Gastroesophageal sphincter (tissue), 3 donors: Measurements from ENCODE around the gene TANGO6.

ENCODE experiments used
- POLR2A ChIP-seq, 2 donors: fragments of 450-650 bp; IDR thresholded peaks; one replicate each; pipeline ENCODE4 v1.6.1; 2017; ENCODE audit warnings: antibody characterized with exemption in 2 of 2, mild to moderate bottlenecking in 2 of 2, moderate library complexity in 1 of 2
- POLR2AphosphoS5 ChIP-seq: sonication (generic); formaldehyde crosslinking; IDR thresholded peaks from one replicate; pipeline ENCODE4 v1.6.1; 2017; ENCODE audit warnings: antibody characterized with exemption
- TF ChIP-seq, protein P1 (sequence below), 4 experiments: fragments of 200-600 bp in 2 of 4; fragments of 450-650 bp in 2 of 4; sonication (generic) in 1 of 4; IDR thresholded peaks; one replicate each; pipeline ENCODE4 v1.5.1; 2017 to 2019; ENCODE audit warnings: antibody characterized with exemption in 4 of 4, mild to moderate bottlenecking in 2 of 4, moderate library complexity in 2 of 4

DNA sequence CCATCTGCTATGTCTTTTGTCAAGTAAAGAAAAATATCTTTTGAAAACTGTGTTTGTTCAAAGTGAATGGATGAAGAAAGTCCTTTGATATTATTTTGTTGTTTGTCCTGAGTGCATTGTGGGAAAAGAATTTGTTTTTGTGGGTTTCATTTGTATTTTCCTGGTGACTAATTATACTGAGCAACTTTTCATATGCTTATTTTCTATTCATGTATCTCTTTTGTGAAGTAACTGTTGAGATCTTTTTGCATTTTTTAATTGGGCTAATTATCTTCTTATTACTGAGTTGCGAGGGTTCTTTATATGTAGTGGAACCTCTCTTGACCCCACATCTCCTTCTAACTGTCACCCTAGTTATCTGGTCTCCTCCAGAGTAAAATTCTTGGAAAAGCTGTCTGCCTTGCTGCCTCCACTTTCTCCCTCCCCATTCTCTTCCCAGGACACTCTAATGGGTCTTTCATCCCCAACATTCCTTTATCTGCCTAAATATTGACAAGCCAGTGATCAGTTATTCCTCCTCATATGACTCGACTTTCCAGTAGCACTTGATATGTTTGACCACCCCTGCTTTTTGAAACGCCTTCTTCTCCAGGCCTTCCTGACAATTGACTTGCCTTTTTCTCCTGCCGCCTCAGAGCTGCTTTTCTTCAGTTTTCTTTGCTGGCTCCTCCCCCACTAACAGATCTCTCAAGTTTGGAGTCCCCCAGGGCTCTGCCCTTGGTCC lies 144.6 kb downstream of the TANGO6 start:
- TF ChIP-seq, protein P1, sequence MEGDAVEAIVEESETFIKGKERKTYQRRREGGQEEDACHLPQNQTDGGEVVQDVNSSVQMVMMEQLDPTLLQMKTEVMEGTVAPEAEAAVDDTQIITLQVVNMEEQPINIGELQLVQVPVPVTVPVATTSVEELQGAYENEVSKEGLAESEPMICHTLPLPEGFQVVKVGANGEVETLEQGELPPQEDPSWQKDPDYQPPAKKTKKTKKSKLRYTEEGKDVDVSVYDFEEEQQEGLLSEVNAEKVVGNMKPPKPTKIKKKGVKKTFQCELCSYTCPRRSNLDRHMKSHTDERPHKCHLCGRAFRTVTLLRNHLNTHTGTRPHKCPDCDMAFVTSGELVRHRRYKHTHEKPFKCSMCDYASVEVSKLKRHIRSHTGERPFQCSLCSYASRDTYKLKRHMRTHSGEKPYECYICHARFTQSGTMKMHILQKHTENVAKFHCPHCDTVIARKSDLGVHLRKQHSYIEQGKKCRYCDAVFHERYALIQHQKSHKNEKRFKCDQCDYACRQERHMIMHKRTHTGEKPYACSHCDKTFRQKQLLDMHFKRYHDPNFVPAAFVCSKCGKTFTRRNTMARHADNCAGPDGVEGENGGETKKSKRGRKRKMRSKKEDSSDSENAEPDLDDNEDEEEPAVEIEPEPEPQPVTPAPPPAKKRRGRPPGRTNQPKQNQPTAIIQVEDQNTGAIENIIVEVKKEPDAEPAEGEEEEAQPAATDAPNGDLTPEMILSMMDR (IDR thresholded peaks at IDR 0.05): no peak
- TF ChIP-seq POLR2A (IDR thresholded peaks at IDR 0.05) (no peak), POLR2AphosphoS5 (no peak)
